A549 (cell line): ENCODE results near the gene CIB4.

ENCODE experiments used
- CTCF ChIP-seq: fragments of >200 bp; sonication (Bioruptor Twin); formaldehyde crosslinking; IDR thresholded peaks from 3 replicates; pipeline ENCODE4 v1.5.1; 2016
- JUN ChIP-seq, 2 experiments: fragments of >200 bp; sonication (Bioruptor Twin); formaldehyde crosslinking; IDR thresholded peaks; 2 replicates in 1 of 2; 3 replicates in 1 of 2; pipeline ENCODE4 v1.6.1; 2016 to 2017
- PBX3 ChIP-seq: IDR thresholded peaks from 2 replicates; pipeline ENCODE4 v1.6.1; 2012
- POLR2A ChIP-seq: IDR thresholded peaks from 2 replicates; pipeline ENCODE4 v1.6.1; 2012; ENCODE audit warnings: mild to moderate bottlenecking, low read length

GRCh38 chr2:26597197-26597596 is 44.0 kb downstream of the CIB4 start:
- TF ChIP-seq CTCF (no peak), POLR2A (no peak), PBX3 (no peak), JUN (IDR thresholded peaks at IDR 0.05) (no peak)
